Measurements from ENCODE around the gene PCDHB5.
"Not testable (repeated sequence)": the region's sequence is repeated elsewhere in the genome, so short reads cannot be mapped to it uniquely, and the experiment has no call there.

PCDHB5 gene

DNA sequence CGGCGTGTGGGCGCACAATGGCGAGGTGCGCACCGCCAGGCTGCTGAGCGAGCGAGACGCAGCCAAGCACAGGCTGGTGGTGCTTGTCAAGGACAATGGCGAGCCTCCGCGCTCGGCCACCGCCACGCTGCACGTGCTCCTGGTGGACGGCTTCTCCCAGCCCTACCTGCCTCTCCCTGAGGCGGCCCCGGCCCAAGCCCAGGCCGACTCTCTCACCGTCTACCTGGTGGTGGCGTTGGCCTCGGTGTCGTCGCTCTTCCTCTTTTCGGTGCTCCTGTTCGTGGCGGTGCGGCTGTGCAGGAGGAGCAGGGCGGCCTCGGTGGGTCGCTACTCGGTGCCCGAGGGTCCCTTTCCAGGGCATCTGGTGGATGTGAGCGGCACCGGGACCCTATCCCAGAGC is 17.1 kb downstream of the PCDHB5 start:
- not testable (repeated sequence) for DNase-seq (ENCODE audit: low spot score)

GRCh38 chr5:141155540-141156374 is 20.8 kb downstream of the PCDHB5 start:
- DNase-seq (ENCODE audit: low spot score) = no peak

GRCh38 chr5:141157356-141157755 is 22.4 kb downstream of the PCDHB5 start:
- not testable (repeated sequence) for DNase-seq (ENCODE audit: low spot score)

DNA sequence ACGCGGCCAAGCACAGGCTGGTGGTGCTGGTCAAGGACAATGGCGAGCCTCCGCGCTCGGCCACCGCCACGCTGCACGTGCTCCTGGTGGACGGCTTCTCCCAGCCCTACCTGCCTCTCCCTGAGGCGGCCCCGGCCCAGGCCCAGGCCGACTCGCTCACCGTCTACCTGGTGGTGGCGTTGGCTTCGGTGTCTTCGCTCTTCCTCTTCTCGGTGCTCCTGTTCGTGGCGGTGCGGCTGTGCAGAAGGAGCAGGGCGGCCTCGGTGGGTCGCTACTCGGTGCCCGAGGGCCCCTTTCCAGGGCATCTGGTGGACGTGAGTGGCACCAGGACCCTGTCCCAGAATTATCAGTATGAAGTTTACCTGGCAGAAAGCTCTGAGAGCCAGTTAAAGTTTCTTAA is 22.9 kb downstream of the PCDHB5 start:
- not testable (repeated sequence) for DNase-seq (ENCODE audit: low spot score)

DNA sequence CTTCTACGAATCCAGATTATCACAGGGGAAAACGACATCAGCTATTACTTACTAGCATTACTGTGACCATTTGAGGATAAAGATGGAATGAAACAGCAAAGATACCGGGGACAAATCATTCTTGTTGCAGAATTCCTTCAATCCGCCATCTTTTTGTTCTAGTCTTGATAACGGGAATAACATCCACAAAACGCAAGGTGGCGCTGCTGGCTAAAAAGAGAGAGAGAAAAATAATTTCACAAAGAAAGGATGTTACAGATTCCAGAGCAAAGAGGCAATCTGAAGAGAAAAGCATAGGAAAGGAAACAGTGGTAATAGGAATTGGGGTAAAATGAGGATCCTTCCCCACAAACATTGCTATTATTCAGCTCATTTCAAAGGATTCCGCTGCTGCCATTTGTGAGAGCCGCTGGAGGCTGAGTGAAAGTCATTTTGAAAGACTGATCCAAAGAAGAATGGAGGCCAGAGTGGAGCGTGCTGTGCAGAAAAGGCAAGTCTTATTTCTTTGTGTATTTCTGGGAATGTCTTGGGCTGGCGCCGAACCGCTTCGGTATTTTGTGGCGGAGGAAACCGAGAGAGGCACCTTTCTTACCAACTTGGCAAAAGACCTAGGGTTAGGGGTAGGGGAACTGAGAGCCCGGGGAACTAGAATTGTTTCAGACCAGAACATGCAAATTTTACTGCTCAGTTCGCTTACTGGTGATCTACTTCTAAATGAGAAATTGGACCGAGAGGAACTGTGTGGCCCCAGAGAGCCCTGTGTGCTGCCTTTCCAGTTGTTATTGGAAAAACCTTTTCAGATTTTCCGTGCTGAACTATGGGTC is 37.6 kb downstream of the PCDHB5 start, which contains the start of gene PCDHB7:
Gene PCDHB7, plus strand, starts transcription at position 264 of the 824 bp plus-strand sequence. Its CDS starts 192 bp downstream, at position 456.
- DNase-seq (ENCODE audit: low spot score) = no peak

- DNase-seq (ENCODE audit: low spot score) = not testable (repeated sequence)
Measured at GRCh38 chr5:141174291-141175104, 39.5 kb downstream of the PCDHB5 start.

- DNase-seq (ENCODE audit: low spot score) = no peak
Measured at GRCh38 chr5:141175933-141176332, 40.9 kb downstream of the PCDHB5 start.

DNA sequence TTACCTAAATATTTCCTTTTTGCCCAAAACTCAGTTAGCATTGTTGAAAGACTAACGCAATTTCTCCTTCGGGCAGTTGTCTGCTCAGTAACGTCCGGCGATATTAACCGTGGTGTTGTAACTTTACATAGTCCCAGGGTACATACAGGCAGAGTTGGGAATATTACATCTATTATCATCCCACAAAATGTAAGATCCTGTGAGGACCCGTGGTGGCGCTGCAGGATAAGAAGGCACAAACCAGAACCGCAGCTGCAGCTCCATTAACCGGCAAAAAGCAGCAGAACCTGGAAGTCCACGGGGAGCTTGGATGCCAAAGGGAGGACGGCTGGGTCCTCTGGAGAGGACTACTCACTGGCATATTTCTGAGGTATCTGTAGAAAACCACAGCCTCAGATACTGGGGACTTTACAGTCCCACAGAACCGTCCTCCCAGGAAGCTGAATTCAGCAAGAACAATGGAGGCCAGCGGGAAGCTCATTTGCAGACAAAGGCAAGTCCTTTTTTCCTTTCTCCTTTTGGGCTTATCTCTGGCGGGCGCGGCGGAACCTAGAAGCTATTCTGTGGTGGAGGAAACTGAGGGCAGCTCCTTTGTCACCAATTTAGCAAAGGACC is 42.7 kb downstream of the PCDHB5 start, which contains the start of gene PCDHB8:
Gene PCDHB8, plus strand, starts transcription at position 214 of the 615 bp plus-strand sequence. Its CDS starts 245 bp downstream, at position 459.
- DNase-seq (ENCODE audit: low spot score) = not testable (repeated sequence)

- DNase-seq (ENCODE audit: low spot score) = not testable (repeated sequence)
Measured at GRCh38 chr5:141179371-141179770, 44.4 kb downstream of the PCDHB5 start.

DNA sequence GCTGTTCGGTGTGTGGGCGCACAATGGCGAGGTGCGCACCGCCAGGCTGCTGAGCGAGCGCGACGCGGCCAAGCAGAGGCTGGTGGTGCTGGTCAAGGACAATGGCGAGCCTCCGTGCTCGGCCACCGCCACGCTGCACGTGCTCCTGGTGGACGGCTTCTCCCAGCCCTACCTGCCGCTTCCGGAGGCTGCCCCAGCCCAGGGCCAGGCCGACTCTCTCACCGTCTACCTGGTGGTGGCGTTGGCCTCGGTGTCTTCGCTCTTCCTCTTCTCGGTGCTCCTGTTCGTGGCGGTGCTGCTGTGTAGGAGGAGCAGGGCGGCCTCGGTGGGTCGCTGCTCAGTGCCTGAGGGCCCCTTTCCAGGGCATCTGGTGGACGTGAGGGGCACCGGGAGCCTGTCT is 44.9 kb downstream of the PCDHB5 start:
- not testable (repeated sequence) for DNase-seq (ENCODE audit: low spot score)

- no peak for DNase-seq (ENCODE audit: low spot score)
Measured at GRCh38 chr5:141180313-141180712, 45.3 kb downstream of the PCDHB5 start.

- DNase-seq (ENCODE audit: low spot score) = peak; percentile 76
Measured at GRCh38 chr5:141182248-141182647, 47.2 kb downstream of the PCDHB5 start, which contains the start of gene PCDHB16. TSS of gene PCDHB16 (plus strand) at chr5:141182387. CDS start at chr5:141182560, 173 bp downstream.

GRCh38 chr5:141184117-141184855 is 49.3 kb downstream of the PCDHB5 start:
- not testable (repeated sequence) for DNase-seq (ENCODE audit: low spot score)

- no peak for DNase-seq (ENCODE audit: low spot score)
Measured at GRCh38 chr5:141186897-141187512, 52.0 kb downstream of the PCDHB5 start, which contains the start of gene PCDHB9. TSS of gene PCDHB9 (plus strand) at chr5:141187161. CDS start at chr5:141187319, 158 bp downstream.
